HCT116 (cell line): ENCODE measurements around the gene SELP. TPM values are rescaled to one million over a fixed set of nuclear protein-coding genes. Genes with fewer than 3 reads are reported as not detected.

Experiments used
- ATAC-seq: fragments of 200-7000 bp; cut with Tn5 transposase; 2 replicates; pipeline ENCODE4 v1.9.1; 2020; ENCODE audit warnings: mild to moderate bottlenecking, moderate library complexity
- BruUV-seq: library from RNA; stranded (reverse); fragments of 400-500 nt; replicated peaks from 2 replicates; lab custom pipeline; 2021; lab: Mats Ljungman, UMichigan
- CTCF ChIA-PET: fragments of 300-600 bp; sonication (Branson Sonifier 250); formaldehyde crosslinking; loops from one replicate; lab custom pipeline; 2021; ENCODE audit warnings: antibody characterized with exemption; lab: Charles Lee
- POLR2A ChIA-PET: fragments of 300-600, 350-600 bp; sonication (Branson Sonifier 250); formaldehyde crosslinking; loops from one replicate; lab custom pipeline; 2021; ENCODE audit warnings: antibody characterized with exemption; lab: Charles Lee
- RAD21 ChIA-PET, 2 experiments: fragments of 300-600 bp; sonication (Branson Sonifier 250); formaldehyde crosslinking; loops; one replicate each; lab custom pipeline; 2023; ENCODE audit warnings: low total read pairs in 2 of 2; ENCODE audit not compliant: uncharacterized antibody in 2 of 2, unreplicated experiment in 2 of 2, low non-redundant PET in 1 of 2; lab: Charles Lee
- DNase-seq: peaks from one replicate; pipeline ENCODE4 v3.0.0-alpha.2; 2010; ENCODE audit warnings: low read depth, low spot score
- H2AFZ ChIP-seq: fragments of 200-600 bp; shearing (Covaris generic), sonication (generic); 2 replicates; pipeline ENCODE4 v1.6.1; 2017; ENCODE audit warnings: low read depth, mixed run types, mixed read lengths, antibody characterized with exemption, low read length; ENCODE audit not compliant: poor library complexity, severe bottlenecking
- H3K27ac ChIP-seq: 2 replicates; pipeline ENCODE4 v1.5.1; 2012; ENCODE audit warnings: low read depth, low read length
- H3K27me3 ChIP-seq: fragments of 200-600 bp; sonication (generic); 2 replicates; pipeline ENCODE4 v1.6.1; 2016; ENCODE audit warnings: mixed run types, low read length, mixed read lengths; ENCODE audit not compliant: insufficient read depth
- H3K36me3 ChIP-seq, 2 experiments: fragments of 200-500 bp in 1 of 2; fragments of 200-600 bp in 1 of 2; sonication (Bioruptor generic) in 1 of 2; sonication (generic) in 1 of 2; 2 replicates each; pipeline versions ENCODE4 v1.5.1 to v1.6.1; 2014 to 2016; ENCODE audit warnings: low read length in 2 of 2, inconsistent platforms in 1 of 2, mixed read lengths in 1 of 2, mixed run types in 1 of 2; ENCODE audit not compliant: insufficient read depth in 2 of 2, control insufficient read depth in 1 of 2
- H3K4me1 ChIP-seq, 2 experiments: fragments of 200-600 bp in 1 of 2; sonication (generic) in 1 of 2; 2 replicates each; pipeline versions ENCODE4 v1.5.1 to v1.6.1; 2012 to 2017; ENCODE audit warnings: low read length in 2 of 2, inconsistent platforms in 1 of 2, mild to moderate bottlenecking in 1 of 2, mixed read lengths in 1 of 2, mixed run types in 1 of 2, moderate library complexity in 1 of 2; ENCODE audit not compliant: insufficient read depth in 2 of 2, control insufficient read depth in 1 of 2
- H3K4me2 ChIP-seq: fragments of 200-600 bp; sonication (generic); 2 replicates; pipeline ENCODE4 v1.6.1; 2017; ENCODE audit warnings: mixed run types, low read length, mixed read lengths
- H3K4me3 ChIP-seq, 2 experiments: fragments of 200-600 bp in 1 of 2; sonication (generic) in 1 of 2; replicated peaks in 1 of 2; 2 replicates each; pipeline ENCODE4 v1.5.1; 2011 to 2016; ENCODE audit warnings: low read length in 2 of 2, control low read depth in 1 of 2, low read depth in 1 of 2, mild to moderate bottlenecking in 1 of 2, mixed read lengths in 1 of 2, mixed run types in 1 of 2
- H3K79me2 ChIP-seq: fragments of 200-600 bp; sonication (generic); 2 replicates; pipeline ENCODE4 v1.6.1; 2017; ENCODE audit warnings: mild to moderate bottlenecking, mixed run types, low read length, moderate library complexity, mixed read lengths; ENCODE audit not compliant: insufficient read depth
- H3K9ac ChIP-seq: fragments of 200-600 bp; sonication (generic); 2 replicates; pipeline ENCODE4 v1.6.1; 2016; ENCODE audit warnings: low read length, mixed read lengths
- H3K9me2 ChIP-seq: fragments of 200-600 bp; sonication (generic), shearing (Covaris generic); 2 replicates; pipeline ENCODE4 v1.6.1; 2017; ENCODE audit warnings: mixed run types, mild to moderate bottlenecking, moderate library complexity; ENCODE audit not compliant: insufficient read depth
- H3K9me3 ChIP-seq, 2 experiments: fragments of 200-500 bp in 1 of 2; fragments of 200-600 bp in 1 of 2; sonication (Bioruptor generic) in 1 of 2; sonication (generic) in 1 of 2; 2 replicates each; pipeline ENCODE4 v1.6.1; 2014 to 2017; ENCODE audit warnings: low read length in 2 of 2, mixed read lengths in 2 of 2, inconsistent platforms in 1 of 2, low read depth in 1 of 2, mild to moderate bottlenecking in 1 of 2, mixed run types in 1 of 2, moderate library complexity in 1 of 2; ENCODE audit not compliant: control insufficient read depth in 1 of 2, insufficient read depth in 1 of 2
- H4K20me1 ChIP-seq: fragments of 200-600 bp; sonication (generic), shearing (Covaris generic); 2 replicates; pipeline ENCODE4 v1.6.1; 2017; ENCODE audit warnings: mixed run types, mild to moderate bottlenecking, moderate library complexity; ENCODE audit not compliant: insufficient read depth
- CBX3 ChIP-seq: IDR thresholded peaks from 2 replicates; pipeline ENCODE4 v1.6.1; 2012; ENCODE audit warnings: low read depth
- CEBPB ChIP-seq: IDR thresholded peaks from 2 replicates; pipeline ENCODE4 v1.6.1; 2012; ENCODE audit warnings: low read depth
- EGR1 ChIP-seq: IDR thresholded peaks from 2 replicates; pipeline ENCODE4 v1.6.1; 2012; ENCODE audit warnings: low read depth
- ELF1 ChIP-seq: IDR thresholded peaks from 2 replicates; pipeline ENCODE4 v1.6.1; 2012; ENCODE audit warnings: low read depth, borderline replicate concordance
- EZH2 ChIP-seq: fragments of 200-600 bp; sonication (generic); IDR thresholded peaks from 2 replicates; pipeline ENCODE4 v1.6.1; 2017; ENCODE audit warnings: antibody characterized with exemption, mixed run types
- JUND ChIP-seq: IDR thresholded peaks from 2 replicates; pipeline ENCODE4 v1.6.1; 2012
- POLR2A ChIP-seq: IDR thresholded peaks from 2 replicates; pipeline ENCODE4 v1.7.0; 2011; ENCODE audit warnings: borderline replicate concordance; ENCODE audit not compliant: insufficient read depth, insufficient read length; ENCODE audit errors: extremely low read depth
- POLR2AphosphoS5 ChIP-seq: IDR thresholded peaks from 2 replicates; pipeline ENCODE4 v1.6.1; 2011; ENCODE audit warnings: mild to moderate bottlenecking, low read depth, low read length, moderate library complexity
- RAD21 ChIP-seq: IDR thresholded peaks from 2 replicates; pipeline ENCODE4 v1.6.1; 2012; ENCODE audit warnings: low read depth, mild to moderate bottlenecking
- REST ChIP-seq: IDR thresholded peaks from 2 replicates; pipeline ENCODE4 v1.6.1; 2012; ENCODE audit warnings: low read depth
- SIN3A ChIP-seq: IDR thresholded peaks from 2 replicates; pipeline ENCODE4 v1.6.1; 2012; ENCODE audit warnings: low read depth
- SP1 ChIP-seq: IDR thresholded peaks from 2 replicates; pipeline ENCODE4 v1.6.1; 2012; ENCODE audit warnings: low read depth
- TCF7L2 ChIP-seq: IDR thresholded peaks from 2 replicates; pipeline ENCODE4 v1.7.0; 2011; ENCODE audit warnings: borderline replicate concordance, inconsistent platforms; ENCODE audit not compliant: insufficient read depth, insufficient read length; ENCODE audit errors: extremely low read depth
- ZBTB33 ChIP-seq: IDR thresholded peaks from 2 replicates; pipeline ENCODE4 v1.6.1; 2011; ENCODE audit warnings: mild to moderate bottlenecking, low read length, moderate library complexity; ENCODE audit not compliant: insufficient replicate concordance; ENCODE audit errors: extremely low read depth
- ZFX ChIP-seq: fragments of 450-650 bp; IDR thresholded peaks from 2 replicates; pipeline ENCODE4 v1.6.1; 2017
- ZNF274 ChIP-seq: fragments of 200-500 bp; sonication (Bioruptor generic); IDR thresholded peaks from 2 replicates; pipeline ENCODE4 v1.6.1; 2014; ENCODE audit warnings: mild to moderate bottlenecking, low read depth, low read length, inconsistent platforms
- intact Hi-C: fragments of 100-400 bp; cut with micrococcal nuclease; formaldehyde crosslinking; loops from 2 replicates; pipeline ENCODE4 v1.10.0; 2022
- total RNA-seq: library from RNA; stranded (reverse); gene quantifications from one replicate; pipeline ENCODE4 v1.2.1, GENCODE V29; 2021; ENCODE audit not compliant: unreplicated experiment
- TF ChIP-seq, protein P1 (sequence below): IDR thresholded peaks from 2 replicates; pipeline ENCODE4 v1.6.1; 2012
- TF ChIP-seq, protein P2 (sequence below), 3 experiments: fragments of 200-600 bp in 1 of 3; sonication (generic) in 1 of 3; IDR thresholded peaks in 2 of 3; conservative IDR thresholded peaks in 1 of 3; 2 replicates each; pipeline ENCODE4 v1.5.1; 2012 to 2017; ENCODE audit warnings: low read depth in 2 of 3, low read length in 2 of 3, antibody characterized with exemption in 1 of 3, borderline replicate concordance in 1 of 3, control low read depth in 1 of 3, mild to moderate bottlenecking in 1 of 3, mixed read lengths in 1 of 3, mixed run types in 1 of 3, moderate library complexity in 1 of 3; ENCODE audit not compliant: insufficient read depth in 1 of 3

SELP gene
- total RNA-seq, 1 experiment from 2014 or later: not detected

GRCh38 chr1:169568497-169568896, 61.4 kb downstream of the SELP start:
- Histone ChIP-seq H3K4me1 (no peaks in the 10 kb centered on the region), H2AFZ (no peak overlapping the region), H3K27me3 (no peaks in the 10 kb centered on the region), H3K9me2 (no peaks in the 10 kb centered on the region), H3K4me2 (no peak overlapping the region), H3K79me2 (no peaks in the 10 kb centered on the region), H3K9me3 (no peaks in the 10 kb centered on the region), H4K20me1 (no peaks in the 10 kb centered on the region), H3K9ac (no peak overlapping the region), H3K27ac (no peak overlapping the region), H3K36me3 (no peaks in the 10 kb centered on the region), H3K4me3 (no peak overlapping the region)
- no peak for ATAC-seq
- TF ChIP-seq ZNF274 (no peak), EGR1 (no peak), ZFX (no peak), ZBTB33 (no peak), CBX3 (no peak), POLR2A (no peak), JUND (no peak), SP1 (no peak), EZH2 (no peak), CEBPB (no peak), RAD21 (no peak), REST (no peak), SIN3A (no peak), TCF7L2 (no peak), ELF1 (no peak), POLR2AphosphoS5 (no peak)
- TF ChIP-seq, protein P1, sequence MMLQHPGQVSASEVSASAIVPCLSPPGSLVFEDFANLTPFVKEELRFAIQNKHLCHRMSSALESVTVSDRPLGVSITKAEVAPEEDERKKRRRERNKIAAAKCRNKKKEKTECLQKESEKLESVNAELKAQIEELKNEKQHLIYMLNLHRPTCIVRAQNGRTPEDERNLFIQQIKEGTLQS: no peak
- TF ChIP-seq, protein P2, sequence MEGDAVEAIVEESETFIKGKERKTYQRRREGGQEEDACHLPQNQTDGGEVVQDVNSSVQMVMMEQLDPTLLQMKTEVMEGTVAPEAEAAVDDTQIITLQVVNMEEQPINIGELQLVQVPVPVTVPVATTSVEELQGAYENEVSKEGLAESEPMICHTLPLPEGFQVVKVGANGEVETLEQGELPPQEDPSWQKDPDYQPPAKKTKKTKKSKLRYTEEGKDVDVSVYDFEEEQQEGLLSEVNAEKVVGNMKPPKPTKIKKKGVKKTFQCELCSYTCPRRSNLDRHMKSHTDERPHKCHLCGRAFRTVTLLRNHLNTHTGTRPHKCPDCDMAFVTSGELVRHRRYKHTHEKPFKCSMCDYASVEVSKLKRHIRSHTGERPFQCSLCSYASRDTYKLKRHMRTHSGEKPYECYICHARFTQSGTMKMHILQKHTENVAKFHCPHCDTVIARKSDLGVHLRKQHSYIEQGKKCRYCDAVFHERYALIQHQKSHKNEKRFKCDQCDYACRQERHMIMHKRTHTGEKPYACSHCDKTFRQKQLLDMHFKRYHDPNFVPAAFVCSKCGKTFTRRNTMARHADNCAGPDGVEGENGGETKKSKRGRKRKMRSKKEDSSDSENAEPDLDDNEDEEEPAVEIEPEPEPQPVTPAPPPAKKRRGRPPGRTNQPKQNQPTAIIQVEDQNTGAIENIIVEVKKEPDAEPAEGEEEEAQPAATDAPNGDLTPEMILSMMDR (IDR thresholded peaks at IDR 0.05 in 2 of 3, conservative IDR thresholded peaks at IDR 0.05 in 1 of 3; ENCODE audit: borderline replicate concordance in 1 of 3, insufficient read depth in 1 of 3, low read depth in 2 of 3, low read length in 2 of 3): no peak
- RAD21 ChIA-PET: no interaction called here
- no TSS peak for BruUV-seq
- CTCF ChIA-PET: interaction anchor here (1.1 kb wide), 1 partner anchor 18 kb away, joined by 6 read pairs; the partner anchor contains the start of gene F5
- POLR2A ChIA-PET: no interaction called here
- intact Hi-C loops: no loop called here
- DNase-seq: no peak
